ENCODE measurements around the gene MRPS25.

DNA sequence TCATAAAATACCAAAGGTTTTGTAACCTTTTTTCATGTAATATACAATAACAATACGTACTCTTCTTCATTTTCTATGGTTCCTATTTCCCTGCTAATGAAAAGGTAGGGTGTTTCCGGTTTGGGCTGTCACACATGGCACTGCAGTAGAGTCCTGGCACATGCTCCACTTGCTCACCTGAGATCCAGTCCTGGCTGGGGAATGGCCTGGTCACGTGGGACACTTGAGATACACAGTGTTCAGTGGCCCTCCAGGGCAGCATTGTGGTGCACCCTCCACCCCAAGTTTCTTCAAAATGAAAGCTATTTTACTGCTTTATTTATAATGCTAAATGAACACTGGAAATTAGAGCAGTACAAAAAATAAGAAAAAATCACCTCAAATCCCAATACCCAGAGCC is 23.2 kb downstream of the MRPS25 start:
- TF ChIP-seq, protein P1, sequence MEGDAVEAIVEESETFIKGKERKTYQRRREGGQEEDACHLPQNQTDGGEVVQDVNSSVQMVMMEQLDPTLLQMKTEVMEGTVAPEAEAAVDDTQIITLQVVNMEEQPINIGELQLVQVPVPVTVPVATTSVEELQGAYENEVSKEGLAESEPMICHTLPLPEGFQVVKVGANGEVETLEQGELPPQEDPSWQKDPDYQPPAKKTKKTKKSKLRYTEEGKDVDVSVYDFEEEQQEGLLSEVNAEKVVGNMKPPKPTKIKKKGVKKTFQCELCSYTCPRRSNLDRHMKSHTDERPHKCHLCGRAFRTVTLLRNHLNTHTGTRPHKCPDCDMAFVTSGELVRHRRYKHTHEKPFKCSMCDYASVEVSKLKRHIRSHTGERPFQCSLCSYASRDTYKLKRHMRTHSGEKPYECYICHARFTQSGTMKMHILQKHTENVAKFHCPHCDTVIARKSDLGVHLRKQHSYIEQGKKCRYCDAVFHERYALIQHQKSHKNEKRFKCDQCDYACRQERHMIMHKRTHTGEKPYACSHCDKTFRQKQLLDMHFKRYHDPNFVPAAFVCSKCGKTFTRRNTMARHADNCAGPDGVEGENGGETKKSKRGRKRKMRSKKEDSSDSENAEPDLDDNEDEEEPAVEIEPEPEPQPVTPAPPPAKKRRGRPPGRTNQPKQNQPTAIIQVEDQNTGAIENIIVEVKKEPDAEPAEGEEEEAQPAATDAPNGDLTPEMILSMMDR (IDR thresholded peaks at IDR 0.05) = no peak
- TF ChIP-seq POLR2A (IDR thresholded peaks at IDR 0.05) = no peak
